Spleen (tissue), 7 donors: ENCODE data around the gene AAK1.

Source experiments
- CTCF ChIP-seq, 11 experiments: fragments of 200-600 bp in 7 of 11; fragments of 450-650 bp in 4 of 11; sonication (generic) in 4 of 11; IDR thresholded peaks in 8 of 11; conservative IDR thresholded peaks in 3 of 11; 1 replicate in 7 of 11; 2 replicates in 4 of 11; pipeline versions ENCODE4 v1.4.0 to v1.8.0; 2016 to 2021; ENCODE audit warnings: antibody characterized with exemption in 11 of 11, inconsistent platforms in 4 of 11, mild to moderate bottlenecking in 1 of 11
- POLR2AphosphoS5 ChIP-seq, 3 donors: sonication (generic); formaldehyde crosslinking; IDR thresholded peaks; one replicate each; pipeline ENCODE4 v1.5.1; 2017; ENCODE audit warnings: antibody characterized with exemption in 3 of 3
- donor health status: DM: no; HTN: no; CAD: no; lungs with moderate emphysema.
- donor health status: DM: no; HTN: no; CAD: no.
- donor health status: DM: no; HTN: no; CAD: no.

- no peak for TF ChIP-seq CTCF (IDR thresholded peaks at IDR 0.05 in 8 of 11, conservative IDR thresholded peaks at IDR 0.05 in 3 of 11)
- TF ChIP-seq POLR2AphosphoS5 (IDR thresholded peaks at IDR 0.05): no peak
Measured at GRCh38 chr2:69561101-69561500, 82.4 kb downstream of the AAK1 start.
